Heart right ventricle (tissue), 16 donors: ENCODE measurements around the gene KCNMA1. TPM values are rescaled to one million over a fixed set of nuclear protein-coding genes. Genes with fewer than 3 reads are reported as not detected.
A peak's percentile ranks its signal among the peaks of the same experiment; 100 is the strongest.

ENCODE experiments used
- ATAC-seq, 8 donors: fragments of 200-7000 bp; cut with Tn5 transposase; one replicate each; pipeline ENCODE4 v1.9.1; 2020; ENCODE audit warnings: mild to moderate bottlenecking in 8 of 8, moderate library complexity in 8 of 8, moderate number of reproducible peaks in 1 of 8
- DNase-seq, 2 donors: peaks; one replicate each; pipeline ENCODE4 v3.0.0-alpha.2; 2020
- H3K27ac ChIP-seq, 10 donors: fragments of 200-600 bp; sonication (generic) in 2 of 10; one replicate each; pipeline versions ENCODE4 v1.5.0 to v1.8.0; 2020 to 2022; ENCODE audit warnings: mild to moderate bottlenecking in 3 of 10
- H3K27me3 ChIP-seq, 7 donors: fragments of 200-600 bp; one replicate each; pipeline ENCODE4 v1.8.0; 2021 to 2022; ENCODE audit warnings: mild to moderate bottlenecking in 2 of 7
- H3K36me3 ChIP-seq, 9 donors: fragments of 200-600 bp; sonication (generic) in 1 of 9; one replicate each; pipeline versions ENCODE4 v1.5.0 to v1.8.0; 2020 to 2022; ENCODE audit warnings: mild to moderate bottlenecking in 2 of 9
- H3K4me1 ChIP-seq, 9 donors: fragments of 200-600 bp; sonication (generic) in 1 of 9; one replicate each; pipeline versions ENCODE4 v1.5.0 to v1.8.0; 2020 to 2022; ENCODE audit warnings: mild to moderate bottlenecking in 4 of 9
- H3K4me3 ChIP-seq, 10 donors: fragments of 200-600 bp; sonication (generic) in 2 of 10; one replicate each; pipeline versions ENCODE4 v1.5.0 to v1.8.0; 2020 to 2022; ENCODE audit warnings: mild to moderate bottlenecking in 7 of 10, moderate library complexity in 2 of 10
- H3K9me3 ChIP-seq, 11 donors: fragments of 200-600 bp in 10 of 11; sonication (generic) in 2 of 11; one replicate each; pipeline versions ENCODE4 v1.5.0 to v1.8.0; 2013 to 2022; ENCODE audit warnings: mild to moderate bottlenecking in 2 of 11, control low read depth in 1 of 11, moderate library complexity in 1 of 11
- WGBS, 2 donors: extraction: QIAGEN DNeasy Blood & Tissue Kit; methylation state at CpG; one replicate each; pipeline ENCODE4 v1.1.7; 2013; ENCODE audit warnings: inconsistent platforms in 1 of 2; 5-methylcytosine and 5-hydroxymethylcytosine counted together
- intact Hi-C, 10 donors: fragments of 100-400 bp; cut with DNase I; formaldehyde crosslinking; loops; one replicate each; pipeline versions ENCODE4 v1.11.1 to v1.14.2; 2022
- polyA plus RNA-seq, 2 donors: library from polyadenylated mRNA; stranded (reverse); fragments of 200-250 nt; gene quantifications; one replicate each; pipeline ENCODE4 v1.2.3, GENCODE V29; 2013
- total RNA-seq, 10 donors: library from RNA; stranded (reverse); fragmentation: NEBNext Ultra II Directional in 3 of 10; extraction: Animal tissue kit (Norgen Biotek cat#: 25700) in 3 of 10; gene quantifications; one replicate each; pipeline versions ENCODE4 v1.2.1 to v1.2.4, GENCODE V29; 2021 to 2023
- TF ChIP-seq, protein P1 (sequence below), 9 donors: fragments of 200-600 bp; sonication (generic) in 2 of 9; IDR thresholded peaks; one replicate each; pipeline versions ENCODE4 v1.5.0 to v1.8.0; 2021 to 2022; ENCODE audit warnings: antibody characterized with exemption in 9 of 9, mild to moderate bottlenecking in 5 of 9, moderate library complexity in 1 of 9
- donor health status: Arrhythmogenic right ventricular cardiomyopathy.
- donor health status: ischemic (EF 13 %, LVEDD 7.1; RV severe dilation, severe dysfunction).
- donor health status: healthy with polysubstance abuse.
- donor health status: DM: no; HTN: yes; CAD: no.
- donor health status: DM: no; HTN: no; CAD: no.
- donor health status: ischemic (EF 25% LVEDD 6.9; RV normal size, moderate dysfunction).
- donor health status: ischemic (EF 25% LVEDD 5.7; RV mildly dilated, moderate dysfunction).
- donor health status: healthy.
- donor health status: DM: yes; HTN: yes; CAD: no.
- donor health status: Ischemic cardiomyopathy.
- donor health status: ischemic (EF 35%, LVEDD 5.7; RV mildly dilated, moderate dysfunction).
- donor health status: nonischemic (EF 11% LVEDD 7.7; RV severe dilation, severe dysfunction).
- donor health status: DM: yes; HTN: yes; CAD: no.
- donor health status: PGD.
- donor health status: ischemic (EF 29% LVEDD 5.4; RV normal size, mild dysfunction).
- donor health status: nonischemic (EF 23%, LVEDD 6.1; RV moderate dilation, normal function).

Gene KCNMA1
- total and polyA plus RNA-seq, 12 donors, result 0.59 to 5.3 (median 1.6) TPM

DNA sequence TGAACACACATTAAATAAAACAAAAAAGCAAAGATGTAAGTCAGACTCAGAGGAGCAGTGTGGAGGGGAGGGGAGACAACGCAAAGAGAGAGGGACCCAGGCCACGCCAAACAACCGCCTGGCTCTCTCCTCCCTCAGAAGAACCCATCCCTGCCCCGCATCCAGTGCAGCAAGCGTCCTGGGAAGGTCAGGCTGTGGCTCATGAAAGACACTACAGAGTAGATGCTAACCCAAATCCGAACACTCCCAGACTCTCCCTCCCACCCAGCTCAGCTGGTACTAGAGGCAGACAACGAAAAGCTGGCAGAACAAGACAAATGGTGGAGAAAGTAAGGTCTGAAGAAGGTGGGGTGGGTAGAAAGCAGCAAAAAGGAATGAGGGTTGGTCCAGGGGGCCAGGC lies 39.0 kb downstream of the KCNMA1 start:
- no peak for DNase-seq
- H3K27me3 ChIP-seq, result peaks cover 0 to 22% (median 2%) of the 10 kb centered on the region in 7 donors
- H3K27ac ChIP-seq, result no peak overlapping the region
- WGBS, 2 donors, result 57 to 59% methylated on average over 7 of the region's 7 CpGs
- no peak for ATAC-seq
- H3K4me3 ChIP-seq, result no peak overlapping the region
- H3K4me1 ChIP-seq, result peaks cover 0 to 28% (median 0%) of the 10 kb centered on the region in 9 donors
- H3K36me3 ChIP-seq, result no peaks in the 10 kb centered on the region
- H3K9me3 ChIP-seq, result no peaks in the 10 kb centered on the region
- intact Hi-C loops, result no loop called here
- TF ChIP-seq, protein P1, sequence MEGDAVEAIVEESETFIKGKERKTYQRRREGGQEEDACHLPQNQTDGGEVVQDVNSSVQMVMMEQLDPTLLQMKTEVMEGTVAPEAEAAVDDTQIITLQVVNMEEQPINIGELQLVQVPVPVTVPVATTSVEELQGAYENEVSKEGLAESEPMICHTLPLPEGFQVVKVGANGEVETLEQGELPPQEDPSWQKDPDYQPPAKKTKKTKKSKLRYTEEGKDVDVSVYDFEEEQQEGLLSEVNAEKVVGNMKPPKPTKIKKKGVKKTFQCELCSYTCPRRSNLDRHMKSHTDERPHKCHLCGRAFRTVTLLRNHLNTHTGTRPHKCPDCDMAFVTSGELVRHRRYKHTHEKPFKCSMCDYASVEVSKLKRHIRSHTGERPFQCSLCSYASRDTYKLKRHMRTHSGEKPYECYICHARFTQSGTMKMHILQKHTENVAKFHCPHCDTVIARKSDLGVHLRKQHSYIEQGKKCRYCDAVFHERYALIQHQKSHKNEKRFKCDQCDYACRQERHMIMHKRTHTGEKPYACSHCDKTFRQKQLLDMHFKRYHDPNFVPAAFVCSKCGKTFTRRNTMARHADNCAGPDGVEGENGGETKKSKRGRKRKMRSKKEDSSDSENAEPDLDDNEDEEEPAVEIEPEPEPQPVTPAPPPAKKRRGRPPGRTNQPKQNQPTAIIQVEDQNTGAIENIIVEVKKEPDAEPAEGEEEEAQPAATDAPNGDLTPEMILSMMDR (IDR thresholded peaks at IDR 0.05), result no peak

DNA sequence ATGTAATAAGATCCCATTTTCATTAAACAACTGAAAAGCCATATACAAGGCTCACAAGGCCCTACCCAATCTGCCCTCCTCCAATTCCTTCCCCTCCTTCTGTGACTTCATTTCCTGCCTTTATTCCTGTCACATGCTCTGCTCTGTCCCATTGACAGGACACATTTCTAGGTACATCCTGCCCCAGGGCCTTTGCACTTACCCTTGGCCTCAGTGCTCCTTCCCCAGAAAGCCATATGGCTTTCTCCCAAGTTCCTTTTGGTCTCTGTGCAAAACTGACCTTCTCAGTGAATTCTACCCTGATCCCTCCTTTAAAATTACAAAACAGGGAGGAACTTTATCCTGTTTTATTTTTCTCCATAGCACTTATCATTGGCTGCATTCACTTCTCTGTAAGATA lies 40.0 kb downstream of the KCNMA1 start:
- intact Hi-C loops, result no loop called here
- no peak overlapping the region for H3K27ac ChIP-seq
- H3K36me3 ChIP-seq, result no peaks in the 10 kb centered on the region

DNA sequence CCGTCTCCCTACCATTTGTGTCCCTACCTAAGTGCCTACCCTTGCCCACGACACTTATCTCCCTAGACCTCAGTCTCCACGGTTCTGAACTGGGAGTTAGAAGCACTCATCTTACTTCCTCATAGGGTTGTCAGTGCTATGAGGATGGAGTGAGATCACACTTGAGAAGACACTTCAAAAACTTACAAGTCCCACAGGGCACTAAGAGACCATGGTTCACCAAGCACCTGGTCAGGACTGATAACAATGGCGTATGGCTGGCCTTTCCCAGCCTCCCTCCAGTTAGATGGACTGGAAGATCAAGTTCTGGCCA lies 43.2 kb downstream of the KCNMA1 start:
- DNase-seq (no peak), ATAC-seq (no peak)
- H3K27ac ChIP-seq, result peak overlapping the region in 1 of 10 donors; percentile 31
- H3K9me3 ChIP-seq, result no peaks in the 10 kb centered on the region
- H3K4me1 ChIP-seq, result peaks cover 0 to 24% (median 0%) of the 10 kb centered on the region in 9 donors
- intact Hi-C loops, result no loop called here
- WGBS, 2 donors, result 80 to 81% methylated on average over 4 of the region's 4 CpGs
- no peaks in the 10 kb centered on the region for H3K36me3 ChIP-seq
- TF ChIP-seq, protein P1 (IDR thresholded peaks at IDR 0.05), result no peak
- H3K27me3 ChIP-seq, result peaks cover 0 to 10% (median 0%) of the 10 kb centered on the region in 7 donors
- H3K4me3 ChIP-seq, result no peak overlapping the region

More for the DNA sequence above, 40.0 kb downstream of the KCNMA1 start:
- Histone ChIP-seq H3K4me3 (no peak overlapping the region), H3K27me3 (peaks cover 0 to 18% (median 0%) of the 10 kb centered on the region in 7 donors), H3K4me1 (peaks cover 0 to 27% (median 0%) of the 10 kb centered on the region in 9 donors), H3K9me3 (no peaks in the 10 kb centered on the region)
- DNase-seq (no peak), ATAC-seq (no peak)
- TF ChIP-seq, protein P1 (IDR thresholded peaks at IDR 0.05), result no peak

DNA sequence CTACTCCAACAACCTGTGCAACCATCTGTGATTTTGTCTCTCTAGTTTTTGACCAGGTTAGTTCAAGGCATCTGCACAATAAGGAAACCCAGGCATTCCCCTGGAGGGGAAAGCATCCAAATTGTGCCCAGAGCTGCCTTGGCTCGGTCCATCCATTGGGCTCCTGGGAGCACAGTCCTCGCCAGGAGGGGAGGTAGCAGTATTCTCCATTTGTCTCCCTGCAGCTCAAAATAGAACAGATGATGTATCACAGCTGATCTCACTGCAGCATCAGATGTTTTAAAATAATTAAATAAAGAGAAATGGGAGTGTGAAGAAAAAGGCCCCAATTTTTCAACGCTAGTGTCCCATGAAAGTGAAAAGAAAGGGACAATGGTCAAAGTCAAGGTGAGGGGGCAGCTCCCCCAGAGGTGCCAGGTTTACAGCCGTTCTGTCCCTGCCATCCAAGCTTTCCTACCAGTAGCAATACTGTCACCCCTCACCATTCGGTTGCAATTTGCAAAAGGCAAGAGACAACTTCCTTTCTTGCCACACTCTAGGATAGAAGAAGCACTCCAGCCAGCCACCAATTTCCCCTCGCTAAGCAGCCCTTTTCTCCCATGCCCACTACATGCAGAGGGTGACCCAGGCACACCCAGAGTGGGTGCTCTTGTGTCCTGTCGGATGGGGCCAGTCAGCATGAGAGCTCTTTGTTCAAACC lies 43.7 kb downstream of the KCNMA1 start:
- H3K27me3 ChIP-seq, result peaks cover 0 to 9% (median 0%) of the 10 kb centered on the region in 7 donors
- H3K9me3 ChIP-seq, result no peaks in the 10 kb centered on the region
- peaks cover 0 to 24% (median 0%) of the 10 kb centered on the region in 9 donors for H3K4me1 ChIP-seq
- TF ChIP-seq, protein P1 (IDR thresholded peaks at IDR 0.05), result no peak
- H3K27ac ChIP-seq, result peak overlapping the region in 1 of 10 donors; percentile 31
- ATAC-seq (no peak), DNase-seq (no peak)
- intact Hi-C loops, result no loop called here
- no peaks in the 10 kb centered on the region for H3K36me3 ChIP-seq
- H3K4me3 ChIP-seq, result no peak overlapping the region
- 79 to 80% methylated on average over 7 of the region's 7 CpGs for WGBS, 2 donors
